RWPE1 (cell line): Measurements from ENCODE around the gene EDDM13.
A peak's percentile ranks its signal among the peaks of the same experiment; 100 is the strongest.
"Not testable (repeated sequence)": the region's sequence is repeated elsewhere in the genome, so short reads cannot be mapped to it uniquely, and the experiment has no call there.

Source experiments
- CTCF ChIA-PET: fragments of 350-600 bp; sonication (Branson Sonifier 250); formaldehyde crosslinking; extraction: SDS; loops from one replicate; lab custom pipeline; 2021; lab: Yijun Ruan, JAX
- POLR2A ChIA-PET: fragments of 400-600 bp; formaldehyde crosslinking; extraction: SDS; loops from one replicate; lab custom pipeline; 2020; ENCODE audit warnings: antibody characterized with exemption; ENCODE audit not compliant: low non-redundant PET; lab: Yijun Ruan, JAX
- DNase-seq: peaks from one replicate; pipeline ENCODE4 v3.0.0; 2012; ENCODE audit warnings: low spot score
- H3K27ac ChIP-seq: fragments of 450-650 bp; 2 replicates; pipeline ENCODE4 v1.5.1; 2017
- TF ChIP-seq, protein P1 (sequence below): fragments of 450-650 bp; conservative IDR thresholded peaks from 2 replicates; pipeline ENCODE4 v1.5.1; 2017; ENCODE audit warnings: low read depth, mild to moderate bottlenecking

Gene EDDM13

DNA sequence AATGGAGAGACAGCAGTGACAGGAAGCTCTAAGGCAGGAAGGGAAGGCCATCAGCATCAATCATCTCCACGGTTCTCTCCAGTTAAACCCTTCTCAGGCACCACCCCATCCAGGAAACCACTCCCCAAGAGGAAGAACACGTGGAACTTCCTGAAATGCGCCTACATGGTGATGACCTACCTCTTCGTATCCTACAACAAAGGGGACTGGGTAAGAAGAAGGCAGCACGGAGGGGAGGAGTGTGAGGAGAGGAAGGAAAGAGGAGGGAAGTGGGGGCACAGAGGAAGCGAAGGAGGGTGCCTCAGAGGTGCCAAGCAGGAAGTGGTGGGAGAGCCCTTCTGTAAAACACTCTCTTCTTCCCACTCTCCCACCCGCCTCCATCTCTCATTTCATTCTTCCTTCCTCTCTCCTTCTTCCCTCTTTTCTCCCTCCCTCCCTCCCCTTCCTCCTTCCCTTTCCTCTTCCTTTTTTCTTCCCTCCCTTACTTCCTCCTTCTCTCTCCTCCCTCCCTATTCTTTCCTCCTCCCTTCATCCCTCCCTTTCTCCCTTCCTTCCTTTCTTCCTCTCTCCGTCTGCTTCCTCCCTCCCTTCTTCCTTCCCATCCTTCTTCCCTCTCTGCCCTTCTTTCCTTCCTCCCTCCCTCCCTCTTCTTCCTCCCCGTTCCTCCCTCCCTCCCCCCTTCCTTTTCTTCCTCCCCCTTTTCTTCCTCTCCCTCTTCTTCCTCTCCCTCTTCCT, 29.5 kb downstream of the EDDM13 start:
- H3K27ac ChIP-seq: no peak overlapping the region
- ChIA-PET POLR2A (no interaction called here), CTCF (no interaction called here)
- DNase-seq: no peak
- TF ChIP-seq, protein P1, sequence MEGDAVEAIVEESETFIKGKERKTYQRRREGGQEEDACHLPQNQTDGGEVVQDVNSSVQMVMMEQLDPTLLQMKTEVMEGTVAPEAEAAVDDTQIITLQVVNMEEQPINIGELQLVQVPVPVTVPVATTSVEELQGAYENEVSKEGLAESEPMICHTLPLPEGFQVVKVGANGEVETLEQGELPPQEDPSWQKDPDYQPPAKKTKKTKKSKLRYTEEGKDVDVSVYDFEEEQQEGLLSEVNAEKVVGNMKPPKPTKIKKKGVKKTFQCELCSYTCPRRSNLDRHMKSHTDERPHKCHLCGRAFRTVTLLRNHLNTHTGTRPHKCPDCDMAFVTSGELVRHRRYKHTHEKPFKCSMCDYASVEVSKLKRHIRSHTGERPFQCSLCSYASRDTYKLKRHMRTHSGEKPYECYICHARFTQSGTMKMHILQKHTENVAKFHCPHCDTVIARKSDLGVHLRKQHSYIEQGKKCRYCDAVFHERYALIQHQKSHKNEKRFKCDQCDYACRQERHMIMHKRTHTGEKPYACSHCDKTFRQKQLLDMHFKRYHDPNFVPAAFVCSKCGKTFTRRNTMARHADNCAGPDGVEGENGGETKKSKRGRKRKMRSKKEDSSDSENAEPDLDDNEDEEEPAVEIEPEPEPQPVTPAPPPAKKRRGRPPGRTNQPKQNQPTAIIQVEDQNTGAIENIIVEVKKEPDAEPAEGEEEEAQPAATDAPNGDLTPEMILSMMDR: no peak

DNA sequence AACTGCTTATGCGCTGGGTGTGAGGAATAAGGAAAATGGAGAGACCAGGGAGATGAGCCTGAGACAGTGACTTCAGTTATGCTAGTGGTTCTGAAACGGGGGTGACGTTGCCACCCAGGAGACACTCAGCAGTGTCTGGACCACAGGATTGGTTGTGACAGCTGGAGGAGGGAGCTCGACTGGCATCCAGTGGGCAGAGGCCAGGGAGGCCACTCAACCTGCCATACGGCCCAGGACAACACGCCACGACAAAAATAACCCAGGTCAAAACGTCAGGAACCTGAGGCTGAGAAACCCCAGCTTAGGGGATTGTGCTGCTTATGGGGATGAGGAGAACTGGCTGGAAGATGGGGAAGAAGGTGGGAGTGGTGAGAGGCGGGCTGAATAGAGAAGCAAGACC, 31.7 kb downstream of the EDDM13 start:
- CTCF ChIA-PET: no interaction called here

DNA sequence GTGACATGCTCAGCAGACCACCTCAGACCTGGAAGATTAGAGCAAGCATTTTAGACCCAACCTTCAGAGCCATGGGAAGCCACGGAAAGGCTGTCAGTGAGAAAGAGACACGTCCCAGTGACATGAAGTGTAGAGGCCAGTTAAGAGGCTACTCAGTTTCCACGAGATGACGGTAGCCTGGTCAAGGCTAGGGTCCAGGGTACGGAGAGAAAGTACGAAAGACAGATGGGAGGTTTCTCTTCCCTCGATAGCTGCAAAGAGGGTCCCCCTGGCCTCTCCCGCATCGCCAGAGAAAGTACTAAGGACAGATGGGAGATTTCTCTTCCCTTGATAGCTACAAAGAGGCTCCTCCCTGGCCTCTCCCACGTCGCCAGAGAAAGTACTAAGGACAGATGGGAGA, 33.5 kb downstream of the EDDM13 start:
- TF ChIP-seq, protein P1: no peak
- ChIA-PET POLR2A (no interaction called here), CTCF (no interaction called here)
- no peak for DNase-seq
- H3K27ac ChIP-seq: no peak overlapping the region

More for the DNA sequence above, 31.7 kb downstream of the EDDM13 start:
- H3K27ac ChIP-seq: no peak overlapping the region
- TF ChIP-seq, protein P1: no peak
- DNase-seq: no peak
- POLR2A ChIA-PET: no interaction called here

DNA sequence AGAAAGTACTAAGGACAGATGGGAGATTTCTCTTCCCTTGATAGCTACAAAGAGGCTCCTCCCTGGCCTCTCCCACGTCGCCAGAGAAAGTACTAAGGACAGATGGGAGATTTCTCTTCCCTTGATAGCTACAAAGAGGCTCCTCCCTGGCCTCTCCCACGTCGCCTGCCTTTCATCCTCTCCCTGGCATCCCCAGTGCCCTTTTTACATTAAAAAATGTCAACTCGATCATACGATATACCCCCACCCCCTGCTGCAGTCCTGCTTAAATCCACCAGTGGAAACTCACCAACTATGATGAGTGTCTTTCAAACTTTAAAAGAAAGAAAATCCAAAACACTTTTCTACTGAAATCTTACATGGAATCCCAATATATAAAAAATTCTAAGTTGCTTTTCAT, 34.5 kb downstream of the EDDM13 start:
- DNase-seq, POLR2A ChIA-PET, CTCF ChIA-PET, H3K27ac ChIP-seq: not testable (repeated sequence)

DNA sequence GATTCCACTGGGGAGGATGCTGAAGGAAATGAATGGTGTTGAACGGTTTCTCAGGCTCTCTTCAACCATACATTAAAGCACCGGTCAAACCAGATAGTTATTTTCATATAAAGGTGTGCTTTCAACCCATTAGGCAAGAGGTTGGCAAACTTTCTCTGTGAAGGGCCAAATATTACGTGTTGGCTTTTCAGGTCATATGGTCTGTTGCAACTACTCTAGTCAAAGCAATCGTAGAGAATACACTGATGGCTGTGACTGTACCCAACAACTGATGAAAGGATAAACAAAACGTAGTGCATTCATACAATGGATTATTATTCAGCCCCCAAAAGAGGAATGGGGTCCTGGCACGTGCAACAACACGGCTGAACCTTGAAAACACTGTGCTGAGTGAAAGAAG, 36.2 kb downstream of the EDDM13 start:
- ChIA-PET POLR2A (no interaction called here), CTCF (no interaction called here)
- DNase-seq: no peak
- TF ChIP-seq, protein P1: no peak
- H3K27ac ChIP-seq: no peak overlapping the region

DNA sequence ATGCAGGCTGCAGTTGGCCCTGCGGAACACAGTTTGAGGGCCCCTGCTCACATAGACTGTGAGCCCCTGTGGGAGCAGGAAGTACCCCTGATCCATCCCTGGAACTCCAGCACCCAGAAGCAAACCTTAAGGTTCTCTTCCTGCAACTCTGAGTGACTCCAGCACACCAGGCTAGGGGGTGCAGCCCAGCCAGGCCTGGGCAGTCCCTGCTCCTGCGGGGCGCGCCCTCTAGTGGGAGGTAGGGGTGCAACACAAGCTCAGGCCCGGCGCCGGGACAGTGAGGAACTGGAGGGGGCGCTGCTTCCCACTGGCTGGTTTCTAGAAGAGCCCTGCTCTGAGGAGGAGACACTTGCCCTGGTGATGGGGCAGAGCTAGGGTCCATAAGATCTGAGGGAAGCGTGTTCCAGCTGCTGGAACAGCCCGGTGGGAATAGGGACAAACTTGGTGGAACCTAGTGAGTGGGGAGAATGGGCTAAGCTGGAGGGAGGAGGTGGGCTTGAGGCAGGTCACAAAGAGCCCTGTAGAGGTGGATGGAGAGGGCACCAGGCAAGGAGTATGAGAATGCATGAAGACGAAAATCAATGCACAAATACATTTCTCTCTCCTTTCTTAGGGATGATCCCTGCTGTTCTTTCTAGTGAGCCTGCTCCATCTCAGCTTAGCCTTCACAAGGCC, 37.1 kb downstream of the EDDM13 start:
- DNase-seq: peak; percentile 53
- no peak overlapping the region for H3K27ac ChIP-seq
- TF ChIP-seq, protein P1: peak; percentile 83
- POLR2A ChIA-PET: no interaction called here
- CTCF ChIA-PET: interaction anchor here (0.6 to 2.4 kb wide), 12 partner anchors 9 to 230 kb away, joined by 3 to 19 read pairs (median 4); no protein-coding TSS in a partner anchor

DNA sequence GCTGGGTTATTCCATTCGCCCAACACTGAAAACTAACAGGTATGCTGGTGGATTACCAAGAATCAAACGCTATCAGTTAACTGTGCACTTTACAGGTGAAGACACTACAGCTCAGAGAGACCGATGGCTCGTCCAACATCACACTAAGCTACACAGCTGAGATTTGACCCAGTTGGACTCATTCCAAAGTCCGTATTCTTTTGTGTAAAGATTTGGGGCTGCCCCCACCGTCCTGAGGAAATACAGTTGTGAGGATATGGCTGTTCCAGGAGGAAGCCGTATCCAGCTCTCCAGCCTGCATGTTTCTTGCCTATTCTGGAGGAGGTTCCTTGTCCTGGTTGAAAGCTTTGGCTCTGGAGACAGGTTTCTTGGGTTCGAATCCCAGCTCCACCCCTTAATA, 37.9 kb downstream of the EDDM13 start:
- ChIA-PET POLR2A (no interaction called here), CTCF (interaction anchor here (0.6 to 2.4 kb wide), 7 partner anchors 8 to 231 kb away, joined by 3 to 19 read pairs (median 4); no protein-coding TSS in a partner anchor)
- H3K27ac ChIP-seq: no peak overlapping the region
- TF ChIP-seq, protein P1: no peak
- DNase-seq: no peak
